ENCODE measurements around the gene ZG16.

DNA sequence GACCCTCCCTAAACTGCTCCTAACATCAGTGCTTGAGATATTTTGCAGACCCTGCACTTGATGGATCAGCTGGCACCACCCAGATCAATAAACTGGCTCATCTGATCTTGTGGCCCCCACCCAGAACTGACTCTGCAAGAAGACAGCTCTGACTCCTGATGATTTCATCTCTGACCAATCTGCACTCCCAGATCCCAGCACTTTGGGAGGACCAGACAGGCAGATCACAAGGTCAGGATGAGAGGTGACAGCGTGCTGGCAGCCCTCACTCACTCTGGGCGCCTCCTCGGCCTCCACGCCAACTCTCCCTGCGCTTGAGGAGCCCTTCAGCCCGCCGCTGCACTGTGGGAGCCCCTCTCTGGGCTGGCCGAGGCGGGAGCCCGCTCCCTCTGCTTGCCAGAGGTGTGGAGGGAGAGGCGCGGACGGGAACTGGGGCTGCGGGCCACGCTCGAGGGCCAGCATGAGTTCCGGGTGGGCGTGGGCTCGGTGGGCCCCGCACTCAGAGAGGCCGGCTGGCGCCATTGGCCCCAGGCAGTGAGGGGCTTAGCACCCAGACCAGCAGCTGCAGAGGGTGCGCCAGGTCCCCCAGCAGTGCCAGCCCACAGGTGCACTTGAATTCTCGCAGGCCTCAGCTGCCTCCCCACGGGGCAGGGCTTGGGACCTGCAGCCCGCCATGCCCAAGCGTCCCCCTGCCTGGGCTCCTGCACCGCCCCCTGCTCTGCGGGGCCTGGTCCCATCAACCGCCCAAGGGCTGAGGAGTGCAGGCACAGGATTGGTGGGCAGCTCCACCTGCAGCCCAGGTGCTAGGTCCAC is 29.9 kb upstream of the ZG16 start:
- TF ChIP-seq, protein P1, sequence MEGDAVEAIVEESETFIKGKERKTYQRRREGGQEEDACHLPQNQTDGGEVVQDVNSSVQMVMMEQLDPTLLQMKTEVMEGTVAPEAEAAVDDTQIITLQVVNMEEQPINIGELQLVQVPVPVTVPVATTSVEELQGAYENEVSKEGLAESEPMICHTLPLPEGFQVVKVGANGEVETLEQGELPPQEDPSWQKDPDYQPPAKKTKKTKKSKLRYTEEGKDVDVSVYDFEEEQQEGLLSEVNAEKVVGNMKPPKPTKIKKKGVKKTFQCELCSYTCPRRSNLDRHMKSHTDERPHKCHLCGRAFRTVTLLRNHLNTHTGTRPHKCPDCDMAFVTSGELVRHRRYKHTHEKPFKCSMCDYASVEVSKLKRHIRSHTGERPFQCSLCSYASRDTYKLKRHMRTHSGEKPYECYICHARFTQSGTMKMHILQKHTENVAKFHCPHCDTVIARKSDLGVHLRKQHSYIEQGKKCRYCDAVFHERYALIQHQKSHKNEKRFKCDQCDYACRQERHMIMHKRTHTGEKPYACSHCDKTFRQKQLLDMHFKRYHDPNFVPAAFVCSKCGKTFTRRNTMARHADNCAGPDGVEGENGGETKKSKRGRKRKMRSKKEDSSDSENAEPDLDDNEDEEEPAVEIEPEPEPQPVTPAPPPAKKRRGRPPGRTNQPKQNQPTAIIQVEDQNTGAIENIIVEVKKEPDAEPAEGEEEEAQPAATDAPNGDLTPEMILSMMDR (IDR thresholded peaks at IDR 0.05): no peak
- TF ChIP-seq POLR2A (IDR thresholded peaks at IDR 0.05): no peak
